H4 (cell line): ENCODE results near the gene GPC1. TPM values are rescaled to one million over a fixed set of nuclear protein-coding genes. Genes with fewer than 3 reads are reported as not detected.

Source experiments
- DNase-seq: peaks from one replicate; pipeline ENCODE4 v3.0.0-alpha.2; 2015; ENCODE audit warnings: low spot score
- total RNA-seq: library from RNA; depleted of rRNA; stranded (reverse); fragments of >200 nt; shearing (Covaris generic); gene quantifications from 2 replicates; pipeline ENCODE4 v1.2.3, GENCODE V29; 2014

GPC1 gene
- total RNA-seq, 1 experiment from 2014 or later = 17.9 TPM

- DNase-seq = no peak
Measured at GRCh38 chr2:240412975-240413812, 22.3 kb upstream of the GPC1 start.

- DNase-seq = no peak
Measured at GRCh38 chr2:240413813-240414429, 21.5 kb upstream of the GPC1 start.

DNA sequence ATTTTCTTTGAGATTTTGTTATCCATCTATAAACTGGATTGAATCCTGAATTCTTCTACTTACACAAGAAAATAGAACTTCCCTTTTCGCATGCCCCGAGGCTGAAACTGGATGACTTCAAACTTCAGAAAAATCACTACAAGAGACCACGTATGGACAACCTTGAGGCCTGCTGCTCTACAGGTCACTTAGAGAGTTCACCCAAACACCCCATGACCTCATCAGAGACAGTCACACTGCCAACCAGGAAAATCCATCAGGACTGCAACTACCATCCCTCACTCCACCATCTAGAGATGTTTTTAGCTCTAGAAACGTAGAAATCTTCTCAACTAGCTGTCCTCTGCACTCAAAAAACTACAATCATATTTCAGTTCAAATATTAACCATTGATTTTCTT, 18.6 kb upstream of the GPC1 start:
- DNase-seq = no peak

GRCh38 chr2:240418311-240418710, 17.2 kb upstream of the GPC1 start:
- DNase-seq = no peak

DNA sequence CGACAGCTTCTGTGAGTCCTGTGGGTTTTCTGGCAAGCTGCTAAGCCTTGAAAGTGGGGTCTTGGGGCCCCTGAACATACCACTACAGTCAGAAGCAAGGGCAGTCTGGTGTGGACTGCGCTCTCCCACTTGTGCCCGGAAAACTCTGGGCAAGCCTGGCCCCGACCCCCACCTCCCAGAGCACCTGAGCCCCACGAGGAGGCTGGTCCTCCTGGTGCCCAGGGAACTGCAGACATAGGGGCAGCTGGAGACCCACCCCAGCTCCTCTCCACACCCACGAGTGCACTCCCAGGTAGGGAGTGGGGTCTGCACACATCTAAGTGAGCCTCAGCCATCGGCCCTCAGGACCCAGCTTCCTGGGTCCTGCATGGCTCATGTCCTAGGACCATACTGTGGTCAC, 16.2 kb upstream of the GPC1 start:
- no peak for DNase-seq

GRCh38 chr2:240419723-240420122, 15.7 kb upstream of the GPC1 start:
- no peak for DNase-seq

DNA sequence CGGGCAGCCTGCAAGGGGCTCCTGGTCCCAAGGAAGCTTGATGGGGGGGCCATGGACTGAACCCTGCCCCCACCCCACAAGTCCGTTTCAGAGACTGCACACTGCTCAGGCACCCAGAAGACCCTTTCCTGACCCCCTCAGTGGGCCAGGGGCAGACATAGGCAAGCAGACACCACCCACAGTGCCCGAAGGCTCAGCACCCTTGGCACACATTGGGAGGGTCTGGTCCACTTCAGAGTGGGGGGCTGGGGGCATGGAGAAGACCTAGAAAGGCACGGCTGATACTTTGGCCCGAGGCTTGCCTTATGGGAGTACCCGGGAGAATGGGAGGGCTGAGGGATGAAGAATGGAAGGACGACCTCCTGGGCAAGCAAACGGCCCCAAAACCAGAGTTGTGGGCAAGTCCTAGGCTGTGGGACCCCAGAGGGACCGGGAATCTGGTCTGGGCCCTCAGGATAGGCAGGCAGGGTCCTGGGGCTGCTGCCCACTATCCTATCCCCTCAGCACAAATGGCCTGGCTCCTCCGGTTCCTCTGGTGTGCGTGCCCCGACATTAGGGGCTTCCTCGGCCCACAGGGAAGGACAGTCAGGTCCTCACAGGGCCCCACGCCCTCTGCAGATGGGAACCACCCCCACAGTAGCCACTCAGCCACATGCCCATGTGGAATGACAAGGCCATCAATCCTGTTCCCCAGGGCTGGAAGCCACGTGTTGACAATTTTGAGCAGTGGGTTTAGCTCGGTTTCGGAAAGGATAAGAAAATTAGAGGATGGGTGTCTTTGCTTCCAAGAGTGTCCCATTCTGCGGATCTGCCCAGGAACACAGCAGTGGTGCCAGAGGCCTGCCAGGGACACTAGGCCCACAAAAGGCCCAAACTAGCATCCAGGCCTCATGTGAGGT, 15.0 kb upstream of the GPC1 start:
- no peak for DNase-seq

DNA sequence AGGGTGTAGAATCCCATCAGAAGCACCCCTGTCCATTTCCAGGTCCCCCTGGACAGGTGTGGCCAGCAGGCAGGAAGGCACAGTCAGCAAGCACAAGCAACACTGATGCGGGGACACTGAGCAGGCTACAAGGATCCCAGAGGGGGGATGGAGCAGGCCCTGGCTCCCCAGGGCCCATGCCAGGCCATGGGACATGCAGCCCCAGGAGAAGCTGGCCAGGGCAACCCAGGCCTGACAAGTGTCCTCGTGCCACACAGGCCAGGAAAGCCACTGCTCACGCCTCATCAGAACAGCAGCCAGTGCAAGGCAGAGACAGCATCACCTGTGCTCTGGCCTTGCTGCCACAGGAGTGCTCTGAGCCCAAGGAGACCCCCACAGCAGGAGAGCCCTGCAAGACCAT, 14.1 kb upstream of the GPC1 start:
- no peak for DNase-seq

GRCh38 chr2:240422658-240423329, 12.7 kb upstream of the GPC1 start:
- DNase-seq = no peak

- DNase-seq = no peak
Measured at GRCh38 chr2:240423788-240424191, 11.7 kb upstream of the GPC1 start.

DNA sequence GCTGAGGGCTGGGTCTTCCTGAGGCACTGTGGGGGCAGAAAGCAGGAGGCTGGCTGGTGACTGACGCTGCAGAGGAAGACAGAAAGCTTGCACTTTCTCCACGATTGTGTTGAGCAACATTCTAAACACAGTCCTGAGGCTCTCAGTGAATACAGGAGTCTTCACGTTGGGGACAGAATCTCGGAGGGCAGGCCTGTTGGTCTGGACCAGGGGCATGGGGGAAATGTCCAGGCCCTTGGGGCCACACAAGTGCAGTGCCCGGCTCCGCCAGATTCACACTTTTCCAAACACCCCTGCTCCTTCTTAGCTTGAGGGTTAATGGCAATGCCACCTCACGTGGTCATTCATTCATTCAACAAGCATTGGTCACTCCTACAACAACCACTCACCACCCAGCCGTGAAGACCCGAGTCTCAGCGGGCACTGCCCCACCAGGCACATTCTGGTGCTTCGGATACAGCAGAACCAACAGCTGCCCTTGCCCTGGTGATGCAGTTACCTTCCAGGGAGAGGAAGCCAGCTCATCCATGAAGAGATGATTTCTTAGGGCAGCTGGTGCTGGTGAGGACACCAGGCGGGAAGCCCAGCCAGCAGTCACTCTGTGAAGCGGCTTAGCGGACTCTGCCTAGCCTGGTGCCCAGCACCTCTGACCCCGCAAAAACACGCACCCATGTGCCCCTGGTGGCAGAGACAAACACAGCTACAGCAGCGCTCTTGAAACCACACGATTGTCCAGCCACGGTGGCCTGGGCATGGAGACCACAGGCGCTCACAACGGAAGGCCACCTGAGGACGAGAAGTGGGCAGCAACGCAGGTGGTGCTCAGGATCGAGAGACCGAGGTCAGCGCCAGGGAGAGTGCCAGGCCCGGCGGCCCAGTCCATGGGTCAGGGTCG, 10.9 kb upstream of the GPC1 start:
- DNase-seq = no peak

DNA sequence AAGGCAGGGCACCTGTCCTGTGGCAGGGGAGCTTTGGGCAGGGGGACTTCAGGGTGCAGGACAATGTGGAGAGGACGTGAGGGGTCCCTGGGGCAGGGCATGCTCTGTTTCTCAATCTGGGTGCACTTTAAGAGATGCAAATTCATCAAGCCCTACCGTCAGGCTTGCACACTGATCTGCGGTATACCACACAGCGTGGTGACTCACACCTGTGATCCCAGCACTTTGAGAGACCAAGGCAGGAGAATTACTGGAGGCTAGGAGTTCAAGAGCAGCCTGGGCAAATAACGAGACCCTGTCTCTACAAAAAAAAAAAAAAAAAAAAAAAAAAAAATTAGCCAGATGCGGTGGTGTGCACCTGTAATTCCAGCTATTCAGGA, 10.2 kb upstream of the GPC1 start:
- no peak for DNase-seq

DNA sequence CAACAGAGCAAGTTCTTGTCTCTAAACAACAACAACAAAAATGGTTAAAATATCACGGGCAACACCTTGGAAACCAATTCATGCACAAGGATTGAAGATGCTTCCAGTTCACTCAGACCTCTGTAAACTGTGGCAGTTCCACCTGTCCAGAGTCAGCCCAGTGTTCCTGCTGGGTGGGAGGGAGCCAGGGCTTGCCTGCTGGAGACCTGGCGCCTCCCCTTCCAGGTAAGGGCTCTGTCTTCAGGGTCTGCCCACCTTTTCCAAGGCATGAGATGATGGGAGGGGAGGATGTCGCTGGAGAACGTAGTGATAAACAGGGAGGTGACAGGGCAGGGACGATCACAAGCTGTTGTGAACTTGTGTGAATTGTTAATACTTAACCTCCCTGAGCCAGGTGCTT, 9.8 kb upstream of the GPC1 start:
- no peak for DNase-seq

GRCh38 chr2:240426845-240427721, 8.4 kb upstream of the GPC1 start:
- DNase-seq = no peak

GRCh38 chr2:240427729-240428128, 7.7 kb upstream of the GPC1 start:
- DNase-seq = no peak

DNA sequence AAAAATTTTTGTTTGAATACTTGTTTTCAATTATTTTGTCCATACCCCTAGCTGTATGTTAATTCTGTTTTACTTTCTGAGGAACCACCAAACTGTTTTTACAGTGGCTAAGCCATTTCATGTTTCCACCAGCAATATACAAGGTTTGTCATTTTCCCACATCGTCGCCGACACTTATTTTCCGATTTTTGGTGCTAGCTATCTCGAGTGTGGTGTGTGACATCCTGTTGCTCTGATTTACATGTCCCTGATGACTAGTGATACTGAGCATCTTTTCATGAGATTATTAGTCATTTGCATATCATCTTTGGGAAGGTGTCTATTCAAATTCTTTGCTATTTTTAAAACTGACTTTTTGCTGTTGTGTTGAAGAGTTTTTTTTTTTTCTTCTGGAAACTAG, 7.2 kb upstream of the GPC1 start:
- DNase-seq = no peak

DNA sequence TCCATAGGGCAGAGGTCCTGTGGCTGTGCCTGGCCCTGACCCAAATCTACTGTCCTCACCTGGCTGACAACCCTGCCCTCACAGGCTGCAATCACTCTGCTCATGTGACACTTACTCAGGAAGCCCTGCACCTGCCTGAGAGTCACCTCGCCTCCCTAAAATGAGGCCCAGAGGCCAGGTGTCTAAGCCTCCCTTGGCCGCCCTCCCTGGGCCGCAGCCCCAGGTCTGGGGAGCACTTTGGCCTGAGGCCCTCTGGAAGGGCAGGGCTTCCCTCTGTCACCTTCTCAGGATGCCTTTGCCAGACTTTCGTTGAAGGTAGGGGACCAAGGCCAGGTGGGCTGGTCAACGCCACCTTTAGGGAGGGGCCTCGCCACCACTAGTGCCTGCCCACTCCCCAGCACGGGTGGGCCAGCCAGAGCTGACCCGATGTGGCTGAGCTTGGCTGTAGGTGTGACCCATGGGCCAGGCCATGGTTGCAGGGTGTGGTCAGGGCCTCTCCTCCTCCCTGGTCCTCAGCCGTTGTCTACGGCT, 6.1 kb upstream of the GPC1 start:
- DNase-seq = no peak

DNA sequence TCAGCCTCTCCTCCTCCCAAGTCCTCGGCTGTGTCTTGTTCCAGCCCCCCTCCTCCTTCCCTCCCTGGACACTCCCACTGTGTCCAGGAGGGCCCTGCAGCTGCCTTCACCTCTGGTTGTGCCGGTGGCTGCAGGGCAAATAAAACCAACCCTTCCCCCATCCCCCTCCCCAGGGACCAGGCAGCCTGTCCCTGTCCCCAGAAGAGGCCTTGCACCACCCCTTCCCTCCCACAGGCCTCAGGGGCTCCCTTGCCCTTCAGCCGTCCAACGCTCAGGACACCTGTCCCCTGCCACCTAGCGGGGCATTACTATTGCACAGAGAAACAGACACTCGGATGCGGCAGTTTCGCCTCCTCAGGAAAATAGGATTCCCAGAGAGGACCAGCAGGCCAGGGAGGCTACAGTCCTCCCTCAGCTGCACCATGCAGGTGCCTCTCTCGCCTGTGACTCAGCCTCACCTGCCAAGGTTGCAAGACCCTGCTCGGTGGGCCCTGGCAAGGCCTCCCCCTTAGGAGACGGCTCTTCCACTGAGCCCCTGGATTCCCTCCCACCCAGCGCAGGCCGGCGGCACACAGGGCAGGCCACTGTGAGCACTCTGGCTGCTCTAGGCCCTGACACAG, 5.5 kb upstream of the GPC1 start:
- no peak for DNase-seq

- DNase-seq = no peak
Measured at GRCh38 chr2:240430595-240430994, 4.9 kb upstream of the GPC1 start.
